Inferior parietal cortex (tissue), 1 donor: ENCODE results near the gene C1QTNF8.

ENCODE experiments used
- DNase-seq: peaks from one replicate; pipeline ENCODE4 v3.0.0-alpha.2; 2016; ENCODE audit errors: extremely low spot score

C1QTNF8 gene

GRCh38 chr16:1127101-1127500, 31.1 kb upstream of the C1QTNF8 start:
- DNase-seq: no peak

- DNase-seq: no peak
These were observed 30.5 kb upstream of the C1QTNF8 start for GRCh38 chr16:1126586-1126985.

DNA sequence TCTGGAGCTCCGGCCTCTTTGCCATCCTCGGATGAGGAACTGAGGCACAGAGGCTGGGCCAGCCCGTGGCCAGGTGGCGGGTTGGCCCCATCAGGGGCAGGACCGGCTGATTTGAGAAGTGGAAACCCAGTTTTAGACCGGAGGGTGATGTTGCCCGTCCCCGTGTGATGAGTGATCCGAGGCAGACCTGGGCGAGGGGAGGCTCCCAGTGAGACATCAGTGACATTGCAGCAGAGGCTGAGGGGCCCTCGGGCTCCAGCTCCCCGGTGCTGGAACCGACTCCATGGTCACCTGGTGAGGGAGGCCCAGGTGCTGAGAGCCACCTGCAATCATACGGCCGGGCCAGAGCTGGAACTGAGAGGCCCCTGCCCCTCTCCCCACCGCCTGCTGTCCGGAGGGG, 30.0 kb upstream of the C1QTNF8 start:
- DNase-seq: no peak

DNA sequence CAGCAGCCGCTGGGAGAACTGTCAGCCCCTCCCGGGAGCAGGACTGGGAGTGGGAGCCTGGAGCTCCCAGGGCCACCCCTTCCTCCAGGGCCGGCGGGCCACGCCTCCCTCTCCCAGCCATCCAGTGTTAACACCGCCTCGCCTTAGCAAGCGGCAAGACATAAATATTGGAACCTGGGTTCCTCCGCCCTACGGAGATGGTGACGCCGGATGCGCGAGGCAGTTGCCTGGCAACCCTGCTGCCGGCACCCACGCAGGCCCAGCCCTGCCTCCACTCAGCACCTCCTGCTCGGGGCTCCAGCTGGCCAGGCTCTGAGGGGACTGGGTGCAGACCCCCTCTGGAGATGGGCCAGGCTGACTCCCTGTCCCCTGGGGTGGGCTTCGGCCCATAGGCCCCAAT, 29.4 kb upstream of the C1QTNF8 start:
- DNase-seq: peak; percentile 57

- DNase-seq: no peak
These were observed 28.8 kb upstream of the C1QTNF8 start for GRCh38 chr16:1124795-1125194.

DNA sequence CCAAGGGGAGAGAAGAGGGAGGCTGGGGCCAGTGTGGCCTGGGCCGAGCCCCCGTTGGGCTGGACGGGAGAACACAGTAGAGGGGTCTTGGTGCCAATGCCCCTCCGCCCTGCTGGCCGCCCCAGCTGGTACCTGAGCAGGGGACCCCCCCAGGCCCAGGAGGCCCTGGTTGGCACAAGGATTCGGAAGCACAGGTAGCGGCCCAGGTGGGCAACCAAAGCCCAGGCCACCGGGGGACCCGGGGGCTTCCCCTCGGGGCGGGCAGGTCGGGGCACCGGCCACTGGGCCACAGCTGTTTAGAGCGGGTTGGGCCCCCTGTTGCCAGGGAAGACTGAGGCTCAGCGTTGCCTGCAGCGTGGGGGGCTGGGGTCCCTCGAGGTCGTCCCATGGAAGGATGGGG, 28.2 kb upstream of the C1QTNF8 start:
- no peak for DNase-seq

- no peak for DNase-seq
These were observed 27.6 kb upstream of the C1QTNF8 start for GRCh38 chr16:1123525-1124230.

DNA sequence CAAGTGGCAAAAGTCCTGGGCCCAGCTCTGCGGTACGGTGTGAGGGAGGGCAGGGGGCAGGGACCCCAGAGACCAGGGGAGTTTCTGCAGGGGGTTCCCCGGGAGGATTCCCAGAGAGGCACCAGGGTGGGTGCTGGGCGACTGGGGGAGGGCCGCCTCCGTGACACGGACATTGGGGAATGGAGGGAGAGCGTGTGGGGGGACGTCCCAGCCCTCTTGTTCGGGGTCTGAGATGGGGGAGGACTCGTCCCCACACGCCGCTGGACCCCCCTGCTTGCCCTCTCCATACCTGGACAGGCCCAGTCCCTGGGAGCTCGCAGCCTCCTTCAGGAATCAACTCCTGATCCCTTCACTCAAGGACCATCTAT, 26.3 kb upstream of the C1QTNF8 start:
- no peak for DNase-seq

- DNase-seq: no peak
These were observed 25.8 kb upstream of the C1QTNF8 start for GRCh38 chr16:1121601-1122397.

DNA sequence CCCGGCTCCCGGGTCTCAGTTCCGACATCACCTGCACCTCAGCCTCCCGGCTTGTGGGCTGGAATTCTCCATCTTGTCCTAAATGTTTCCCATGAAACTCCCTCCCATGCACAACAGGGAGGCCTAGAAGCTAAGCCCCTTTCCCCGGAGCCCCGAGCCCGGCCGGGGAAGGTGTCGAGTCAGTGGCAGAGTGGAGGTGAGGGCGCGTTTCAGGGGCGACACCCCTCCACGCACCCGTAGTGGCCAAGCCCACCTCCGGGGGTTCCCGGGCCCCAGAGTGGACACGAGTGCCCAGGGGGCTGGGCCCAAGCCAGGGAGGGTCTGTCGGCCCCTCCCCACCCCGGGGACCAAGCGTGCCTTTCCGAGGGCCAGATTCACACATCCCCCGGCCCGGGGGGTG, 25.0 kb upstream of the C1QTNF8 start:
- DNase-seq: no peak

DNA sequence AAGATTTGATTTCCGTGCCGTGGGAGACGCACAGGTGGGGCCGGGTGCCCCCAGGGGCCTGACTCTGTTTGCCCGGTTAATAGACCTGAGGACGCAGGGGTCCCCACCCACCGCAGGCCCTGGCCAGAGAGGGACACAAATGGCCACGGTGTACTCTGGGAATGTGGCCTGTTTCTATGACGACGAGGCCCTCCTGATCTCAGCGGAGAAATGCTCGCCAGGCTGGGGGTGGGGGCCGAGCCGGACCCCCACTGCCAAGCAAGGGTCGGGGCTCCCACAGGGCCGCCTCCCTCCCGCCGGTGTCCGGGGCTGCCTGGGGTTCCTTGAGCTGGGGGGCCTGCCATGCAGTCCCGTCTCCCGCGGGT, 24.5 kb upstream of the C1QTNF8 start:
- DNase-seq: no peak

DNA sequence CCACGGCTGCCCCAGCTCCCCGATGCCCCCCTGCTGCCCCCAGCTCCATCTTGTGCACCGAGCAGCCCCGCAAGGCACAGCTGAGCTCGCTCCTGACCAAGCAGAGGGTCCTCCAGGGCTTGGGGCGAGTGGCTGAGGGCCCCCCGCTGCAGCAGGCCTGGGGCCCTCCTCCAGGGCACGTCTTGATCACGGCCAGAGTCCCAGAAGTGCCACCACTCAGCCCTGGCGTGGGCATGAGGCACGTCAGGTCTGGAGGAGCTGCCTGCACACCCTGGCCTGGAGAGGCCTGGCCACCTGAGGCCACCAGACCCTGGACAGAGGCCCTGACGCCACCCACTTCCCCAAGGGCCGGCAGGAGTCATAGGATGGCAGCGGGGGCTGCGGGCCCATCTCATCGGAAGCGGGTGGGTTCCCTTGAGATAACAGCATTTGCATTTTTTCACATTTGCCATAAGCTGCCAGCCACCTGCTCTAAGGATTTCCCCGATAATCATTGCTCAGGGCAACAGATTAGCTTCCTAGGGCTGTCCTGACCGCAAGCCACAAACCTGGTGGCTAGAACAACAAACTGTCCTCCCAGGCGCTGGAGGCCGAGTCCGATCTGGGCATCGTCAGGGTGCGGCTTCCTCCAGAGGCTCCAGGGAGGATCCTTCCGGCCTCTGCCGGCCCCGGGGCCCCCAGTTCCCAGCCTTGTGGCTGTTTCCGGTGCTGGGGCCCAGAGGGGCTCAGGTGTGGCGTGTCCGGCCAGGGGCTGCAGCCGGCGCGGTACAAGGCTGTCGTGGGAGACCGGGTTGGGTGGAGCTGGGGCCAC, 23.9 kb upstream of the C1QTNF8 start:
- no peak for DNase-seq

DNA sequence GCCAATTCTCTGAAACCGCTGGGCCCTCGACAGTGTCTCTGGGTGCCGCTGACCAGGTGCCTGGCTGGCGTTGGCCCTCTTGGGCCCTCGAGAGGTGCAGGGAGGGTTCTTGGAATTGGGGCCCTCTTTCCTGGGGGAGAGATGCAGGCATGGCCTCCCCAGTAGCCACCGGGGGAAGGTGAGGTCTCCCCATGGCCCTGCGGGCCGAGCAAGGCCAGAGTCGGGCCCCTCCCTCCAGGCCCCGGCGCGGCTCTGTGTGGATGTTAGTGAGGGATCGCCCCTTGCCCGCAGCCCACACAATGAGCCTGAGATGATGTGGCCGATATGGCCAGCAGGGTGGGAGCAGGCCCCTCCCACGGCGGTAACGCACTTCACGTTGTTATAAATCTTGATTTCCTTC, 23.1 kb upstream of the C1QTNF8 start:
- DNase-seq: no peak

DNA sequence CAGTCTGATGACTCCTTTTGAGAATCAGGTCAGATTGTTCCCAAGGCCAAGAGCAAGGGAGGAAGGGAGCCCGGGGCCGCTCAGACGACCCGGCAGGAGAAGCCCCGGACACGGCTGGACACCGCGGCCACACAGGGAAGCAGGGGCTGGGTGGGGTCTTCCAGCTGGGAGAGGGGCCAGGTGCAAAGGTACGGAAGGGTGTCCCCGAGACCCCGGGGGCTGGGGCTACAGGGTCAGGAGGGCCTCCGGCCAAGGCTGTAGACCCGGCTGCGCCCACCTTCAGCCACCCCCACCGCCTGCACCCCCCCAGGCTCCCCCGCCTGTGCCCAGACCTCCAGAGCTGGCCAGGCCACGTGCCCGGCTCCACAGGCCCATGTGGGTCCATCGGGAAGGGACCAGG, 21.9 kb upstream of the C1QTNF8 start:
- no peak for DNase-seq

- DNase-seq: no peak
These were observed 21.3 kb upstream of the C1QTNF8 start for GRCh38 chr16:1117176-1117900.

DNA sequence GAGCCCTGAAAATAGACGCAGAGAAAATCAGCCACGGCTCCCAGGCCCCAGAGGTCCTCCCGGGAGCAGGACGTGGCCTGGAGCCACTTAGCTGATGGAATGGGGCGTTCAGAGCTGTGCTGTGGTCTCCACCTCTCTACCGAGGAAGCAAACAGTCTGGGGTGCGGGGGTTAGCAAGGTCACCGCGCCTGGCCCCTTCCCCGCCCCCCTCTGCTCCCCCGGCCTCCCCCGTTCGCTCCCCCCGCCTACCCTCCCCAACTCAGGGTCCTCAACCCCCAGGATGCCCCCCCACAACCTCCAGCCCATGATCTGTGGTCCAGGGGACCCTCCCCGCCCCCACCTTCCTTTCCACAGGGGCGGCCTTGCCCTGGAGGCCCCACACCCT, 20.6 kb upstream of the C1QTNF8 start:
- no peak for DNase-seq

DNA sequence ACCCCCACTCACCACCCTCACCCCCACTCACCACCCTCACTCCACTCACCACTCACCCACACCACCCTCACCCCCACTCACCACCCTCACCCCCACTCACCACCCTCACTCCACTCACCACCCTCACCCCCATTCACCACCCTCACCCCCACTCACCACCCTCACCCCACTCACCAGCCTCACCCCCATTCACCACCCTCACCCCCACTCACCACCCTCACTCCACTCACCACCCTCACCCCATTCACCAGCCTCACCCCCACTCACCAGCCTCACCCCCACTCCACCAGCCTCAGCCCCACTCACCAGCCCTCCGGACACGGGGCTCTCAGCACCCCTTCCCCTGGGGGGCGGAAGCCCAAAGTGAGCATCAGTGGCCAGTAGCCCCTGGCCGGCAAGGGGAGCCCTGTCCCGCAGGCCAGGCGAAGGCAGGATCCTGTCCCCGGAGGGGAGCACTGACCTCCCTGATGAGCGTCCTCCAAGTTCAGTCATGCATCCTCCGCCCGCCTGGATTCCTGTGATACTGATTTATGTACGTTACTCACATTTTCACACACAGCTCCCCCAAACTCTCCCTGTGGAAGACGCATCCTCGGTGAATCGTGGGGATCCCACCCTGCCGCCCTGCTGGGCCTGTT, 18.0 kb upstream of the C1QTNF8 start:
- DNase-seq: no peak

GRCh38 chr16:1113489-1113888, 17.4 kb upstream of the C1QTNF8 start:
- no peak for DNase-seq

- no peak for DNase-seq
These were observed 16.6 kb upstream of the C1QTNF8 start for GRCh38 chr16:1112506-1113184.

DNA sequence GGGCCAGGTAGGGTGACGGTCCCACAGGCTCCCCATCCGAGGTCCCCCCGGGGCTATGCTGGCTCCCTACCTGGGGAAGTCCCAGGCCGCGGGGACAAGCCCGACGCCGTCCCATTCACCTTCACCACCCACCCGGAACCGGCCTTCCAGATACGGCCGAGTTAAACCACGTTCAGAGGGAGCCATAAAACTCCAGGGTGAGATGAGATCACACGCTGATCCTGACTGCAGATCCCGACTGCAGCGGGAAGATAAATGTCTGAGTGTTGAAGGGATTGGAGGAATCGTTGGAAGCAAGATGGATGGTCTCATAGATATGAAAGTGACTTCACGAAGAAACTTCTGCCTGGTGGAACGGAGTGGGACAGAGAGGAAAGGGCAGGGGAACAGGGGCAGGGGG, 13.6 kb upstream of the C1QTNF8 start:
- DNase-seq: no peak
